ENCODE results near the gene STMN3.
"Not testable (repeated sequence)": the region's sequence is repeated elsewhere in the genome, so short reads cannot be mapped to it uniquely, and the experiment has no call there.

STMN3 gene

DNA sequence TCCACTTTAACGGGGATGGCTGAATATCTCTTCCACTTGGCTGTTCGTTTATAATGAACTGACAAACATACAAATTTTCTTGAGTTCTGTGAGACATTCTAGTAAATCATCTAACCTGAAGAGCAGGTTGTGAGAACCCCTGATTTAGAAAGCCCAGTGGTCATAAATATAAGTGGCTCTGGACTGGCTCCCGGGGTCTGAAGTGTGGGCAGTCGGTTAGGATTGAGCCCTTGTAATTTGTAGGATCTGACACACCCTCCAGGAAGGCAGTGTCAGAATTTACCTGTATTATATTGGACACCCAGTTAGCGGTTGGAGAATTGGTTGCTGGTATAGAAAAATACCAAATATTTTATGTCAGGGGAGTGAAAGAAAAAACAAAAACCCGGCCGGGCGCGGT lies 19.5 kb downstream of the STMN3 start:
- DNase-seq (ENCODE audit: low read depth, low spot score): no peak
- H3K27me3 ChIP-seq (ENCODE audit: insufficient read depth, insufficient read length): no peaks in the 10 kb centered on the region
- no peaks in the 10 kb centered on the region for H3K9me3 ChIP-seq (ENCODE audit: insufficient read depth, low read length)
- TF ChIP-seq YY1 (IDR thresholded peaks at IDR 0.05; ENCODE audit: insufficient read depth, insufficient read length) (no peak), ZNF274 (IDR thresholded peaks at IDR 0.05; ENCODE audit: low read depth, low read length) (no peak), SUZ12 (IDR thresholded peaks at IDR 0.05; ENCODE audit: extremely low read depth, insufficient read depth, insufficient read length) (no peak)
- H3K4me1 ChIP-seq (ENCODE audit: insufficient read depth, insufficient read length): peaks cover 9% of the 10 kb centered on the region
- H3K36me3 ChIP-seq (ENCODE audit: insufficient read depth, insufficient read length, low read length): no peaks in the 10 kb centered on the region
- H3K9ac ChIP-seq (ENCODE audit: insufficient read length, low read depth): no peak overlapping the region
- no peak overlapping the region for H3K4me3 ChIP-seq (ENCODE audit: insufficient read length, low read depth)

DNA sequence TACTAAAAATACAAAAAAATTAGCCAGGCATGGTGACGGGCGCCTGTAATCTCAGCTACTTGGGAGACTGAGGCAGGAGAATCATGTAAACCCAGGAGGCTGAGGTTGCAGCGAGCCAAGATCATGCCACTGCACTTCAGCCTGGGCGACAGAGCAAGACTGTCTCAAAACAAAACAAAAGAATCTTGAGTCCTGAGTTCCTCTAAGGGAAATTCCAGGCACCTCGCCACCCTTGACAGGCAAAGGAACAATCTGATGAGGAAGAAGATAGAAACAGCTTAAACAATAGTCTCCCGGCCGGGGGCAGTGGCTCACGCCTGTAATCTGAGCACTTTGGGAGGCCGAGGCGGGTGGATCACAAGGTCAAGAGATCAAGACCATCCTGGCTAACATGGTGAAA lies 21.8 kb downstream of the STMN3 start:
- H3K36me3 ChIP-seq (ENCODE audit: insufficient read depth, insufficient read length, low read length); H3K4me3 ChIP-seq (ENCODE audit: insufficient read length, low read depth); H3K4me1 ChIP-seq (ENCODE audit: insufficient read depth, insufficient read length); H3K9me3 ChIP-seq (ENCODE audit: insufficient read depth, low read length); H3K9ac ChIP-seq (ENCODE audit: insufficient read length, low read depth); DNase-seq (ENCODE audit: low read depth, low spot score); H3K27me3 ChIP-seq (ENCODE audit: insufficient read depth, insufficient read length): not testable (repeated sequence)

DNA sequence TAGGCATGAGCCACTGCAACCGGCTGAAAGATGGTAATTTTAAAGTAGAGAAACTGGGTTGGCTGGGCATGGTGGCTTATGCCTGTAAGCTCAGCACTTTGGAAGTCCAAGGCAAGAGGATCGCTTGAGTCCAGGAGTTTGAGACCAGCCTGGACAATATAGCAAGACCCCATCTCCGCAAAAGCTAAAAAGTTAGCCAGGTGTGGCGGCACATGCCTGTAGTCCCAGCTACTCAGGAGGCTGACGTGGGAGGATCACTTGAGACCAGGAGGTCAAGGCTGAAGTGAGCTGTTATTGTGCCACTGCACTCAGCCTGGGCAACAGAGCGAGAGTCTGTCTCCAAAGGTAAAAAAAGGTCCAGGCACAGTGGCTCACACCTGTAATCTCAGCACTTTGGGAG lies 22.3 kb downstream of the STMN3 start:
- not testable (repeated sequence) for DNase-seq (ENCODE audit: low read depth, low spot score)

DNA sequence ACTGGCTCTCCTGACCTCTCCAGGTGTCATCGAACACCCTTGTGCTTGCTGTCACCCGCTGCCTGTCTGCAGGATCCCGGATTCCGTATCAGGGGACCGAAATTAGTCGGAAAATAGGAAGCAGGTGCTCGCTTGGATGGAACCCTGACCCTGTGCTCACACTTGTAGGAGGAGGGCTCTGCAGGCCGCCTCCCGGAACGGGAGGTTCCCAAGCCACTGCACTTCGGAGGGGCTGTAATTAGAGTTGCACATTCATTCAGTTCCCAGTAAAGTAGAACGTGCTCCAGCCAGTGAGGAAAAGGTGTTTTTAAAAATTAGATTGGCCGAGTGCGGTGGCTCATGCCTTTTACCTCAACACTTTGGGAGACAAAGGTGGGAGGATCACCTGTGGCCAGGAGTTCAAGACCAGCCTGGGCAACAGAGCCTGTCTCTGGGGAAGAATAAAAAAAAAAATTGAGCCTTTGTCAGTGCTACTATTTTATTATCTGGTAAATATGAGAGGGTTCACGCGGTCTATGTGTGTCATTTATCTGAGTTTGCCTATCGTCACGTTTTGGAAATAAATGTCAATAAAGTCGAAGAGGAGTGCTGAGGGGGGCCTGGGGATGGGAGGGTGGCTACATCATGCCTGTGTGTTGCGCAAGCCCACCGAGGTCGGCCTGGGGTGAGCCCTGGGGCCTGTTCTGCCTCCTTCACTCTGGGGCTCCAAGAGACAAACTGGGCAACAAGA lies 24.8 kb downstream of the STMN3 start:
- Histone ChIP-seq H3K9me3 (ENCODE audit: insufficient read depth, low read length) (no peaks in the 10 kb centered on the region), H3K27me3 (ENCODE audit: insufficient read depth, insufficient read length) (no peaks in the 10 kb centered on the region), H3K9ac (ENCODE audit: insufficient read length, low read depth) (peak overlapping the region; percentile 100), H3K36me3 (ENCODE audit: insufficient read depth, insufficient read length, low read length) (no peaks in the 10 kb centered on the region), H3K4me3 (ENCODE audit: insufficient read length, low read depth) (peak overlapping the region; percentile 100), H3K4me1 (ENCODE audit: insufficient read depth, insufficient read length) (peaks cover 3% of the 10 kb centered on the region)
- peak; percentile 80 for DNase-seq (ENCODE audit: low read depth, low spot score)
- TF ChIP-seq SUZ12 (IDR thresholded peaks at IDR 0.05; ENCODE audit: extremely low read depth, insufficient read depth, insufficient read length) (no peak), YY1 (IDR thresholded peaks at IDR 0.05; ENCODE audit: insufficient read depth, insufficient read length) (peak; percentile 15)

More for the DNA sequence above, 22.3 kb downstream of the STMN3 start:
- not testable (repeated sequence) for H3K27me3 ChIP-seq (ENCODE audit: insufficient read depth, insufficient read length); H3K36me3 ChIP-seq (ENCODE audit: insufficient read depth, insufficient read length, low read length); H3K9me3 ChIP-seq (ENCODE audit: insufficient read depth, low read length); H3K4me3 ChIP-seq (ENCODE audit: insufficient read length, low read depth); H3K9ac ChIP-seq (ENCODE audit: insufficient read length, low read depth); H3K4me1 ChIP-seq (ENCODE audit: insufficient read depth, insufficient read length)

DNA sequence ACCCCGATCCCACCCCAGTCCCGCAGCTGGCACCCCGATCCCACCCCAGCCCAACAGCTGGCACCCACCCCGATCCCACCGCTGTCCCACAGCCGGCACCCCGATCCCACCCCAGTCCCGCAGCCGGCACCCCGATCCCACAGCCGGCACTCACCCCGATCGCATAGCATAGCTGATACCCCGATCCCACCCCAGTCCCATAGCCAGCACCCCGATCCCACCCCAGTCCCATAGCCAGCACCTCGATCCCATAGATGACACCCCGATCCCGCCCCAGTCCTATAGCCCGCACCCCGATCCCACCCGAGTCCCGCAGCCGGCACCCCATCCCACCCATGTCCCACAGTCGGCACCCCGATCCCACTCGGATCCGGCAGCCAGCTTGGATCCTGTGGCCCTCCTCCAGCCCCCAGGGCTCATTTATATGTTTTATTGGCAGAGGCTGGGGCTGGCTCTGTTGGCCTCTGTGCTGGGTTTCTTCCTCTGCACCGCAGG lies 25.4 kb downstream of the STMN3 start:
- peaks cover 3% of the 10 kb centered on the region for H3K4me1 ChIP-seq (ENCODE audit: insufficient read depth, insufficient read length)
- no peak for TF ChIP-seq ZNF274 (IDR thresholded peaks at IDR 0.05; ENCODE audit: low read depth, low read length)
- TF ChIP-seq SUZ12 (IDR thresholded peaks at IDR 0.05; ENCODE audit: extremely low read depth, insufficient read depth, insufficient read length): no peak
- no peak for TF ChIP-seq YY1 (IDR thresholded peaks at IDR 0.05; ENCODE audit: insufficient read depth, insufficient read length)
- H3K36me3 ChIP-seq (ENCODE audit: insufficient read depth, insufficient read length, low read length): peaks cover 2% of the 10 kb centered on the region
- H3K27me3 ChIP-seq (ENCODE audit: insufficient read depth, insufficient read length): no peaks in the 10 kb centered on the region
- no peaks in the 10 kb centered on the region for H3K9me3 ChIP-seq (ENCODE audit: insufficient read depth, low read length)
- H3K4me3 ChIP-seq (ENCODE audit: insufficient read length, low read depth): peak overlapping the region; percentile 100
- H3K9ac ChIP-seq (ENCODE audit: insufficient read length, low read depth): peak overlapping the region; percentile 100
- no peak for DNase-seq (ENCODE audit: low read depth, low spot score)

DNA sequence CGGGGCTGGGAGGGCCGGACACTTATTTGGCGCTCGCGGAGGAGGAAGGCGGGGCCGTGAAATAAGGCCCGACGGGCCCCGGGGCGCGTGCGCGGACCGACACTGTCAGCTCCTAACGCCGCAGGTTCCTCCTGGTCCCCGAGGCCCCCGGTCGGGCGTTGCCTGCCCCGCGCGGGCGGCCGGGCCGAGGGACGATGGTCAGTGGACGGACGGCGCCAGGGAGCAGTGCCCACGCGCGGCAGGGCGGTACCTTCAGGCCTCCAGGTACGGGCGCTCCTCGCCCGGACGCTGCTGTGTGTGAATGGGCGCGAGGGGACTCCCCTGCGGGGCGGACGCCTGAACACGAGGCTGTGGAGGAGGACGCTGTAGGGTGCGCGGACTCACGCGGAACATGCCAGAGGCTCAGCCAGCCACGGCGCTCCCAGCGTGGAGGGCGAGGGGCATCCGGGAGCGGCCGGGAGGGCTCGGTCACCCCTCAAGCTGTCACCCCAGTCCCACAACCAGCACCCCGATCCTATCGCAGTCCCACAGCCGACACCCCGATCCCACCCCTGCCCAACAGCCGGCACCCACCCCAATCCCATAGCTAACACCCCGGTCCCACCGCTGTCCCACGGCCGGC lies 26.0 kb downstream of the STMN3 start:
- H3K9me3 ChIP-seq (ENCODE audit: insufficient read depth, low read length): no peaks in the 10 kb centered on the region
- H3K4me1 ChIP-seq (ENCODE audit: insufficient read depth, insufficient read length): peaks cover 6% of the 10 kb centered on the region
- TF ChIP-seq YY1 (IDR thresholded peaks at IDR 0.05; ENCODE audit: insufficient read depth, insufficient read length) (no peak), ZNF274 (IDR thresholded peaks at IDR 0.05; ENCODE audit: low read depth, low read length) (no peak), SUZ12 (IDR thresholded peaks at IDR 0.05; ENCODE audit: extremely low read depth, insufficient read depth, insufficient read length) (no peak)
- peak overlapping the region; percentile 100 for H3K9ac ChIP-seq (ENCODE audit: insufficient read length, low read depth)
- H3K27me3 ChIP-seq (ENCODE audit: insufficient read depth, insufficient read length): no peaks in the 10 kb centered on the region
- peak; percentile 97 for DNase-seq (ENCODE audit: low read depth, low spot score)
- H3K4me3 ChIP-seq (ENCODE audit: insufficient read length, low read depth): peak overlapping the region; percentile 100
- H3K36me3 ChIP-seq (ENCODE audit: insufficient read depth, insufficient read length, low read length): peaks cover 2% of the 10 kb centered on the region

DNA sequence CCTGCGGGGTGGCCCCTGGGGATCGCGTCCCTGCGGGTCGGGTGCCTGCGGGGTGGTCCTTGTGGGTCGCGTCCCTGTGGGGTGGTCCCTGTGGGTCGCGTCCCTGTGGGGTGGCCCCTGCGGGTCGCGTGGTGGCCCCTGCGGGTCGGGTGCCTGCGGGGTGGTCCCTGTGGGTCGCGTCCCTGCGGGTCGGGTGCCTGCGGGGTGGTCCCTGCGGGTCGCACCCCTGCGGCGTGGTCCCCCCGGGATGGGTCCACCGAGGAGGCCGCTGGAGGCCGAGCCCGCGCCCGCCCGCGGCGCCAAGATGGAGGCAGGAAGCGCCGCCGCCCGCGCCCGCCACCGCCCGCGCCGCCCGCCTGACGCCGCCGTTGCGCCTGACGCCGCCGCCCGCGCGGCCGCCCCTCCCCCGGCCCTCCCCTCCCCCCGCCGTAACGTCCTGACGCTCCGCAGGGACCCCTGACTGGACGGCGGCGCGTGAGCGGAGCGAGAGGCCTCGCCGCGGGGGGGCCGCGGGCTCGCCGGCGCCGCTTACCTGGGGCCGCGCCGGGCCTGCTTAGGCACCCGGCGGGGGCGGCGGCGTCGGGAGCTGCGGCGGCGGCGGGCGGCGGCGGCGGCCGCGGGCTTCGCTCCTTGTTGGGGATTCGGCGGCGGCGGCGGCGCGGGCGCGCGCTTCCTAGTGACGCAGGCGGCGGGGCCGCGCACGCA lies 26.6 kb downstream of the STMN3 start, which contains the start of gene GMEB2:
GMEB2 (minus strand) TSS at position 678 of the 705 bp plus-strand sequence. CDS start 7,704 bp downstream, outside the sequence.
- DNase-seq (ENCODE audit: low read depth, low spot score): no peak
- Histone ChIP-seq H3K9ac (ENCODE audit: insufficient read length, low read depth) (peak within 1 kb of the TSS; percentile 100), H3K27me3 (ENCODE audit: insufficient read depth, insufficient read length) (no peaks in the 10 kb centered on the region), H3K4me1 (ENCODE audit: insufficient read depth, insufficient read length) (peaks cover 6% of the 10 kb centered on the region), H3K36me3 (ENCODE audit: insufficient read depth, insufficient read length, low read length) (peaks cover 2% of the 10 kb centered on the region), H3K9me3 (ENCODE audit: insufficient read depth, low read length) (no peaks in the 10 kb centered on the region), H3K4me3 (ENCODE audit: insufficient read length, low read depth) (peak within 1 kb of the TSS; percentile 100)
- TF ChIP-seq YY1 (IDR thresholded peaks at IDR 0.05; ENCODE audit: insufficient read depth, insufficient read length) (peak; percentile 25), SUZ12 (IDR thresholded peaks at IDR 0.05; ENCODE audit: extremely low read depth, insufficient read depth, insufficient read length) (no peak)

All from NT2/D1 (cell line).